Left hindlimb (tissue), 1 donor: ENCODE measurements around the gene SLC6A6.
"Not testable (repeated sequence)": the region's sequence is repeated elsewhere in the genome, so short reads cannot be mapped to it uniquely, and the experiment has no call there.

Experiments used
- DNase-seq: peaks from one replicate; pipeline ENCODE4 v3.0.0-alpha.2; 2018

Gene SLC6A6

DNA sequence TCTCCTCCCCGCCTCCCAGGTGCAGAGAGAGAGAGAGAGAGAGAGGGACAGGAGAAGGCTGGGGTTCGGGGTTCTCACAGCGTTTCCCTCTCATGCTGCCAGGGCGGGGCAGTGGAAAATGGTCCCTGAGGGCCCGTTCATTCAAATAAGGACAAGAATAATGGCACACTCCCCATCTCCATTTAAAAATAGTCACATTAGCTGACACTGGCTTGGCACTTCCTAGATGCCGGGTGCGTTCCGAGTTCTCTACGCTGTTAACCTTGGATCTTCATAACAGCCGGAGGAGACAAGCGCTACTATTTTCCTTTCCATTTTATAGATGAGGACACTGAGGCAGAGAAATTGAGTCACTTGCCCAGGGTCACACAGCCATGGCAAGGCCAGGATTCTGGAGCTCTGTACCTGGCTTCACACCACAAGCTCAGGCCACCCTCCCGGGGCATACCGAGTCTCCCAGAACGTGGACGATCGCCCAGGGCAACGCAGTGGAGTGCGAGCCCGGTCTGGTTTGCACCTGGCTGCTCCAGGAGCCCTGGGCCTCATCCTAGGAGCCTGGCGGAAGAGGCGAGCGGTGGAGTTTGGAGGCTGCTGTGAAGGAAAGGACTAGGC, 608 bp upstream of the SLC6A6 start:
- DNase-seq = no peak

DNA sequence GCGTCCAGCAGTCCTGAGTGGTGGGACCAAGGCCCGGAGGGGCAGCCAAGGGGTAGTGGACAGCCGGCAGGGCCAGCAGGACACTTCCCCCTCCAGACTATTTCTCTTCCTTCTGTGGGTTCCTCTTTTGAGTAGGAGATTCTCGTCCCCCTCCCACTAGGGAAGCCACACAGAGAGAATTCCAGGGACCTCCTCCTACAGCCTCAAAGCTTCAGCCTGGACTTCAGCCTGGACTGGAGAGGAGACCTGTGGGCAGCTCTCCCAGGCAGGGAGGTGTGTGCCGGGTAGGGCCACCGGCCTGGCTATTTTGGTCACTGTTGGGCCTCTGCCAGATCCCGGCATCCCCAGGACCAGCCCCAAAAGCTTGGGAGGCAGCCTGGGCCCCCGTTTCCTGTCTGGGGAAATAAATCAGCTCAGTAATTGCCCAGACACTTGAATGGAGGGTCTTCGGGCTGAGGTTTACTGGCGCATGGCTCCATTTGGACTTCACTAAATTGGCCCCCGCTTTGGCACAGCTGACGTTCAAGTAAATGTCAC, 1.3 kb downstream of the SLC6A6 start:
- peak; percentile 74 for DNase-seq

DNA sequence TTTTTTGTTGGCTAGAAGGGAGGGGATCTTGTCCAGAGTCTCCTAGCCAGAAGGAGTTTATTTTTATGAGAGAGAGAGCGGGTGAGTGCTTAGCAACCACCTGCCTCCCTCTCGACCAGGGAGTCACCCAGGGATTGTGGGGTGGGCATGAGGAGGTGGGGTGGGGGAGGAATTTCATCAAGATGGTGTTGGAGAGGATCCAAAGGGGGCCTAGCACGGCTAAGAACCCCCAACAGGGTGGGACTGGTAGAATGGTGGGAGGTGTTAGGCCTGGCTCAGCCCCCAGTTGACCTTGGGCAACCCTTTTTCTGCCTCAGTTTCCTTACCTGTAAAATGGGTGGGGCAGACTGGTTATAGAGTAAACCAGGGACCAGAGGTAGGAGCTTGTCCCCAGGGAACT, 1.8 kb downstream of the SLC6A6 start:
- no peak for DNase-seq

DNA sequence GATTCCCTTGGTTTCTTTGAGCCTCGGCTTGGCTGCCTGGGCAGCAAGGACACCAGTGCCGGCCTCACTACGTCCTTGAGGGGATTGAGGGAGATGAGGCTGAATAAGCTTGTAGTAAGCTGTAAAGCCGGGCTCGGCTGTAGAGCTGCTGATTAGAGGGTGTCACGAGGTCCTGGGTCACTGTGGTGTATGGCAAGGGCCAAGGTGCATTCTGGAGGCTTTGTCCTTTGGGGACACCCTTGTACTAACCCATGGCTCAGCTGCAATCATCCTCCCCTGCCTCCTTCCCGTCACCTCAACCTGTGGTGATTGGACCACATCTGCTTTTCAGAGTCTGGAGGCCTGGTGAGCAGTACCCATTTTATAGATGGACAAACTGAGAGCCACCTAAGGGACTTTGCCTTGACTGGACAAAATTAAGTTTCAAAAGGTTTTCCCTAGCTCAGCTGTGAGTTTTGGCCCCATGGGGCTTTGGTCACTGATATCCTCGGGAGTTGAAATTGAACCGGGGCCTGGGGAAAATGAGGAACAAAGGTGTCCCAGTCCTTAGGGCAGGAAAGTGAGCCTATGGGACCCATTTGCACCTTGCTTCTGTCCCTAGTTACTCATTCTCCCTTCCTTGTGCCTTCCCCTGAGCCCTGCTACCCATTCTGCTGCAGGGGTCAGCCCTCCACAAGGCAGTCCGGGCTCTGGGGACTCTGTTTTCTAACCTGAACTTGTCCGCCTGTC, 2.4 kb downstream of the SLC6A6 start:
- no peak for DNase-seq

GRCh38 chr3:14405360-14406238, 3.2 kb downstream of the SLC6A6 start:
- no peak for DNase-seq

GRCh38 chr3:14406336-14406735, 3.9 kb downstream of the SLC6A6 start:
- no peak for DNase-seq

DNA sequence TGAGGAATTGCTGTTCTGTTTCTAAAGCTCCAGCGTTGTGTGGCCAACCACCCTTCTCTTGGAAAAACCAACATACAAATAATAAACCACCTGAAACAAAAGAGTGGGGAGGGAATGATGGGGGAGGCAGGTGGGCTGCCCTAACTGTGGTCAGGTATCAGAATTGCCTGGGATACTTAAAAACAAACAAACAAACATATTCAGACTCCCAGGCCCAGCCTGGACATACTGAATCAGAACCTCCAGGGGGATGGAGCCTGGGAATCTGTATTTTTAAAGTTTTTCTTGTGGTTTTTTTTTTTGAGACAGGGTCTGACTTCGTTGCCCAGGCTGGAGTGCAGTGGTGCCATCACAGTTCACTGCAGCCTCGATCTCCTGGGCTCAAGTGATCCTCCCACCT, 4.4 kb downstream of the SLC6A6 start:
- DNase-seq = no peak

DNA sequence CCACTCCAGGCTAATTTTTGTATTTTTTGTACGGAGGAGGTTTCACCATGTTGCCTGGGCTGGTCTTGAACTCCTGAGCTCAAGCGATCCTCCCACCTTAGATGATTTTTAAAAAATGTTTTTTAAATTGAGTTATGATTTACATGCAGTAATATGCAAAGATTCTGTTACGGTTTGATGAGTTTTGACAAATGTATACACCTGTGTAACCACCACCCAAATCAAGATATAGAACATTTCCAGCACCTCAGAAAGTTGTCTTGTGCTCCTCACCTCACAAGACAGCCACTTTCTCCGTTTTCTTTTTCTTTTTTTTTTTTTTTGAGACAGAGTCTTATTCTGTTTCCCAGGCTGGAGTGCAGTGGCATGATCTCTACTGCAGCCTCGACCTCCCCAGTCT, 4.8 kb downstream of the SLC6A6 start:
- no peak for DNase-seq

DNA sequence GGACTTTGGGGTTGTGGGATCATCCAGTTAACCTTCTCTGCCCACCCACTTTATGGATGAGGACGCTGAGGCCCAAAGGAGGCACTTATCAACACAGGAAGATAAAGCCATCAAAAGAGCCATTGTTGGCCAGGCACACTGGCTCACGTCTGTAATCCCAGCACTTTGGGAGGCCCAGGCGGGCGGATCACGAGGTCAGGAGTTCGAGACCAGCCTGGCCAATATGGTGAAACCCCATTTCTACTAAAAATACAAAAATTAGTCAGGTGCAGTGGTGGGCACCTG, 7.3 kb downstream of the SLC6A6 start:
- DNase-seq = not testable (repeated sequence)

DNA sequence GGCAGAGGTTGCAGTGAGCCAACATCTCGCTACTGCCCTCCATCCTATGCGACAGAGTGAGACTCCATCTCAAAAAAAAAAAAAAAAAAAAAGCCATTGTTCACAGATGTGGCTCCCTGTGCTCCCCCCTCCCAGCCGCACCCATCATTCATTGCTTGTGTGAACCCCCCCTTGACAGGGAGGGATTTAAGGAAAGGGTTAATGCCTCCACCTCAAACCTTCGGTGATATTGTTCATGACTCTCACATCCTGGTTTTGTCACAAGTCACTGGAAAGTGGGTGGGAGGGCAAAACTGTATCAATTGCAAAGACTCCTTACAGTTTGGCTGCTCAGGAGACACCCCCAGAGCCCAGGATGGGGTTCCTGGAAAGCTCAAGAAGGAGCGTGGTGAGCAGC, 7.7 kb downstream of the SLC6A6 start:
- DNase-seq = no peak

- no peak for DNase-seq
These were observed 8.2 kb downstream of the SLC6A6 start for GRCh38 chr3:14410503-14411165.

DNA sequence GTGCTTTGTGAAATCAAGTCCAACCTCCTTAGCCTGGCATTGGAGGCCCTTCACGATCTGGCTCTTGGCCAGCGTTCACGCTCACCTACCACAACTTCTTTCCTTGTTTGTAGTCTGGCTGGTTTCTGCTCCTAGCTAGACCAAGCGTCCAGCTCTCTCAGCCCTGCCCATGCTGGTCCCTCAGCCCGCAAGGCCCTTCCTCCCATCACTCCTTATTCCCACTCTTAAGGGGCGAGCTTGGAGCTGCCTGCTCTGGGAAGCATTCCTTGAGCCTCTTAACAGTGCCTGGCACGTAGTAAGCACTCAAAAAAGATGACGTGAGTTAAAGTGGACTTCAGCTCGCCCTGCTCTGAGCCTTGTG, 8.7 kb downstream of the SLC6A6 start:
- no peak for DNase-seq

DNA sequence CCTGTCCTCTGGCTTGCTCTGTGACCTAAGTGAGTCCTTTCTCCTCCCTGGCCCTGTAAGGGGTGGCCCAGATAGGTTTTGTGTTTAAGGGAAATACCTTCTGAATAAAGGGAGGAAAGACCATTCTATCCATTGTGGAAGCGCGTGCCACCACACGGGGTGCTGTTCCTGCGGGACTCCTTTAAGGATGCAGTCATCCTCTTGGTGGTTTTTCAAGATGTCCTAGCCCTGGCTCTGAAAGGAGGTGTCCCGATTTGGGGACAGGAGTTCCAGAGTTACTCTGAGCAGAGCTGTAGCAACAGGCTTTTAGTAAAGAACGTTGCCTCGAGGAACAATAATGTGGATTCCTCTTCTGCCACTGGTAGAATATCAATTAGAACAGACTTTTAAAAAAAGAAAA, 9.6 kb downstream of the SLC6A6 start:
- DNase-seq = no peak

- no peak for DNase-seq
These were observed 10.5 kb downstream of the SLC6A6 start for GRCh38 chr3:14412831-14413380.

GRCh38 chr3:14413381-14414071, 11.1 kb downstream of the SLC6A6 start:
- no peak for DNase-seq

DNA sequence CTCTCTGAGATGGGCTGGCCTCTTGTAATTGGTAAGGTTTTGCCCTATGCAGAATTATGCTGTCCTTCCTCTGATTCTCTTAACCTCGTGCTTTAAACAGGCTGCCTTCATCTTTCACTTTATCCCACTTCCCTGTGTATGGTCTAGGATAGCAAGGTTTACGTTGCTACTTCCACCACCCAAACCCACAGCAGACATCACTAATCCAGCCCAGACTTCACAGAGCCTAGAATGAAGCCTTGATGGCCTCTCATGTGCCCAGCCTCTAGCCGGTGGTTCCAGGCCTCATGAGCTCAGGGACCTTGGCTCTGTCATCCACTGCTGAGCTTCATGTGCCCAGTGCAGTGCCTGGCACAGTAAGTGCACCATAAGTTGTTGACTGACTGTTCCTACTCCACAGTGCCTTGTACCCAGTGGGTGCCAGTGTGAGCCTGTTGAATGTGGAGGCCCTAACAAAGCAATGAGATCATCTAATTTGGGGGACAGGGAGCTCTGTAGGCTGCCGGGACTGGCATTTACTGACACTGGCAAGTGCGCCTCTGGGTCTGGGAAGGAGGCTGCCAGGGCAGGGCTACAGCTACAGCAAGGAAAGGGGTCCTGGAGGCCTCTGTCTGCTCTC, 12.5 kb downstream of the SLC6A6 start:
- no peak for DNase-seq

- DNase-seq = no peak
These were observed 13.1 kb downstream of the SLC6A6 start for GRCh38 chr3:14415501-14415900.

GRCh38 chr3:14416453-14416852, 14.0 kb downstream of the SLC6A6 start:
- DNase-seq = no peak

- no peak for DNase-seq
These were observed 16.2 kb downstream of the SLC6A6 start for GRCh38 chr3:14418296-14419250.
